ENCODE results near the gene TMEM255B.

GRCh38 chr13:113849981-113850721, 91.1 kb downstream of the TMEM255B start:
- TF ChIP-seq POLR2A (IDR thresholded peaks at IDR 0.05; ENCODE audit: low read length), result no peak
- no peak for TF ChIP-seq GATA1 (IDR thresholded peaks at IDR 0.05; ENCODE audit: low read depth, low read length)
